ENCODE measurements around the gene RPH3AL. TPM values are rescaled to one million over a fixed set of nuclear protein-coding genes. Genes with fewer than 3 reads are reported as not detected.

RPH3AL gene
- total RNA-seq, 1 donor from 2014 or later = 0.78 TPM

- peaks cover 17% of the 10 kb centered on the region for H3K27me3 Mint-ChIP-seq (ENCODE audit: unreplicated experiment)
Measured at GRCh38 chr17:194828-195602, 157.6 kb downstream of the RPH3AL start.

GRCh38 chr17:193841-194806 lies 158.5 kb downstream of the RPH3AL start:
- TF ChIP-seq, protein P1, sequence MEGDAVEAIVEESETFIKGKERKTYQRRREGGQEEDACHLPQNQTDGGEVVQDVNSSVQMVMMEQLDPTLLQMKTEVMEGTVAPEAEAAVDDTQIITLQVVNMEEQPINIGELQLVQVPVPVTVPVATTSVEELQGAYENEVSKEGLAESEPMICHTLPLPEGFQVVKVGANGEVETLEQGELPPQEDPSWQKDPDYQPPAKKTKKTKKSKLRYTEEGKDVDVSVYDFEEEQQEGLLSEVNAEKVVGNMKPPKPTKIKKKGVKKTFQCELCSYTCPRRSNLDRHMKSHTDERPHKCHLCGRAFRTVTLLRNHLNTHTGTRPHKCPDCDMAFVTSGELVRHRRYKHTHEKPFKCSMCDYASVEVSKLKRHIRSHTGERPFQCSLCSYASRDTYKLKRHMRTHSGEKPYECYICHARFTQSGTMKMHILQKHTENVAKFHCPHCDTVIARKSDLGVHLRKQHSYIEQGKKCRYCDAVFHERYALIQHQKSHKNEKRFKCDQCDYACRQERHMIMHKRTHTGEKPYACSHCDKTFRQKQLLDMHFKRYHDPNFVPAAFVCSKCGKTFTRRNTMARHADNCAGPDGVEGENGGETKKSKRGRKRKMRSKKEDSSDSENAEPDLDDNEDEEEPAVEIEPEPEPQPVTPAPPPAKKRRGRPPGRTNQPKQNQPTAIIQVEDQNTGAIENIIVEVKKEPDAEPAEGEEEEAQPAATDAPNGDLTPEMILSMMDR (IDR thresholded peaks at IDR 0.05) = no peak
- DNase-seq (ENCODE audit: extremely low spot score, unreplicated experiment) = no peak
- Mint-ChIP-seq H3K27ac (ENCODE audit: unreplicated experiment) (no peak overlapping the region), H3K4me1 (ENCODE audit: unreplicated experiment) (peaks cover 4% of the 10 kb centered on the region), H3K9me3 (ENCODE audit: unreplicated experiment) (no peaks in the 10 kb centered on the region), H3K27me3 (ENCODE audit: unreplicated experiment) (peaks cover 19% of the 10 kb centered on the region), H3K36me3 (ENCODE audit: unreplicated experiment) (peaks cover 3% of the 10 kb centered on the region), H3K4me3 (ENCODE audit: unreplicated experiment) (no peak overlapping the region)

More at GRCh38 chr17:194828-195602, 157.6 kb downstream of the RPH3AL start:
- no peak overlapping the region for H3K27ac Mint-ChIP-seq (ENCODE audit: unreplicated experiment)
- TF ChIP-seq, protein P1 (IDR thresholded peaks at IDR 0.05) = no peak
- peaks cover 13% of the 10 kb centered on the region for H3K4me1 Mint-ChIP-seq (ENCODE audit: unreplicated experiment)
- H3K36me3 Mint-ChIP-seq (ENCODE audit: unreplicated experiment) = peaks cover 3% of the 10 kb centered on the region
- no peak overlapping the region for H3K4me3 Mint-ChIP-seq (ENCODE audit: unreplicated experiment)
- DNase-seq (ENCODE audit: extremely low spot score, unreplicated experiment) = no peak
- H3K9me3 Mint-ChIP-seq (ENCODE audit: unreplicated experiment) = no peaks in the 10 kb centered on the region

- Mint-ChIP-seq H3K27me3 (ENCODE audit: unreplicated experiment) (peaks cover 21% of the 10 kb centered on the region), H3K36me3 (ENCODE audit: unreplicated experiment) (no peaks in the 10 kb centered on the region), H3K4me3 (ENCODE audit: unreplicated experiment) (no peak overlapping the region), H3K9me3 (ENCODE audit: unreplicated experiment) (no peaks in the 10 kb centered on the region), H3K27ac (ENCODE audit: unreplicated experiment) (no peak overlapping the region), H3K4me1 (ENCODE audit: unreplicated experiment) (no peaks in the 10 kb centered on the region)
- DNase-seq (ENCODE audit: extremely low spot score, unreplicated experiment) = no peak
- TF ChIP-seq, protein P1 (IDR thresholded peaks at IDR 0.05) = no peak
Measured at GRCh38 chr17:193426-193810, 159.2 kb downstream of the RPH3AL start.

DNA sequence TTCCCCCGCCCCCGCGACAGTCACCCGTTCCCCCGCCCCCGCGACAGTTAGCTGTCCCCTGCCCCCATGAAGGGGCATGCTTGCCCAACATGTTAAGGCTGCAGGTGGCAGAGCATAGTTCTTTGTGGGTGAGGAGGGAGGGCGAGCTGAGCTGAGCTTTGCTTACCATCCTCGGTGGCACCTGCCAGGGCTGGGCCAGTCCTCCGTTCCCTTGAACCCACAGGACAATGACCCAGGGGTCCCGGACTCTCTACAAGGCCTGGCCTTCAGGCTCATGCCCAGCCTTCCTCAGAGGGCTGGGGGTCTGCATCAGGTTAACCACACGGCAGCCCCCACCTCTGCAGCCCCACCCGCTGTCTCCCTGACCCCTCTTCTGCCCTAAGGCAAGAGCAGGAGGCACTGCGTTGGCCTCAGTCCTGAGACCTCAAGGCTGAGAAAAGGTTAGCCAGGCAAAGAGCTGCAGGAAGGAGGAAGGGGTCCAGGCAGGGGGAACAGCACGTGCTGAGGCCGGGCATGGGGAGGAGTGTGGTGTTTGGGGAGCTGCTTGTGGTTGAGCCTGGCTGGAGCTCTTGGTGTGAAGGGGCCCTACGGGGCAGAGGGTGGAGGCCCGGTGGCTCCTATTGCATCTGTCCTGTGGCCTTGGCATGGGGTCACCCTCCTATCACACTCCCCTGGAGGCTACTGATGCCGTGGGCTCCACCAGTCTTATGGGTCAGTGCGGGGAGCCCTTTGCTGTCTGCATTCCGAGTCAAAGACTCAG lies 159.8 kb downstream of the RPH3AL start:
- Mint-ChIP-seq H3K27me3 (ENCODE audit: unreplicated experiment) (peaks cover 23% of the 10 kb centered on the region), H3K4me3 (ENCODE audit: unreplicated experiment) (no peak overlapping the region), H3K27ac (ENCODE audit: unreplicated experiment) (no peak overlapping the region), H3K36me3 (ENCODE audit: unreplicated experiment) (no peaks in the 10 kb centered on the region), H3K9me3 (ENCODE audit: unreplicated experiment) (no peaks in the 10 kb centered on the region), H3K4me1 (ENCODE audit: unreplicated experiment) (no peaks in the 10 kb centered on the region)
- TF ChIP-seq, protein P1 (IDR thresholded peaks at IDR 0.05) = no peak
- DNase-seq (ENCODE audit: extremely low spot score, unreplicated experiment) = no peak

Data from osteocyte (in vitro differentiated cells).